PFSK-1 (cell line): ENCODE results near the gene LMOD1.

Source experiments
- FOXP2 ChIP-seq: optimal IDR thresholded peaks from 2 replicates; pipeline ENCODE3; 2011; ENCODE audit warnings: borderline replicate concordance, control low read depth, inconsistent platforms; ENCODE audit not compliant: insufficient read depth; ENCODE audit errors: extremely low read length, extremely low read depth
- POLR2AphosphoS5 ChIP-seq: IDR thresholded peaks from 2 replicates; pipeline ENCODE4 v1.6.1; 2012; ENCODE audit warnings: low read depth, mild to moderate bottlenecking, control low read depth, low read length, moderate library complexity
- SIN3A ChIP-seq: IDR thresholded peaks from 2 replicates; pipeline ENCODE4 v1.6.1; 2012; ENCODE audit warnings: mild to moderate bottlenecking, low read length, moderate library complexity, borderline replicate concordance; ENCODE audit not compliant: insufficient read depth
- TAF1 ChIP-seq: IDR thresholded peaks from 2 replicates; pipeline ENCODE4 v1.6.1; 2012; ENCODE audit warnings: low read length, control low read depth, borderline replicate concordance; ENCODE audit not compliant: insufficient read depth
- TF ChIP-seq, protein P1 (sequence below), 2 experiments: IDR thresholded peaks; 2 replicates each; pipeline versions ENCODE4 v1.6.1 to v1.8.0; 2011 to 2012; ENCODE audit warnings: low read depth in 2 of 2, low read length in 2 of 2, control low read depth in 1 of 2, inconsistent platforms in 1 of 2, mild to moderate bottlenecking in 1 of 2, moderate library complexity in 1 of 2; ENCODE audit not compliant: insufficient read depth in 1 of 2

The LMOD1 gene

DNA sequence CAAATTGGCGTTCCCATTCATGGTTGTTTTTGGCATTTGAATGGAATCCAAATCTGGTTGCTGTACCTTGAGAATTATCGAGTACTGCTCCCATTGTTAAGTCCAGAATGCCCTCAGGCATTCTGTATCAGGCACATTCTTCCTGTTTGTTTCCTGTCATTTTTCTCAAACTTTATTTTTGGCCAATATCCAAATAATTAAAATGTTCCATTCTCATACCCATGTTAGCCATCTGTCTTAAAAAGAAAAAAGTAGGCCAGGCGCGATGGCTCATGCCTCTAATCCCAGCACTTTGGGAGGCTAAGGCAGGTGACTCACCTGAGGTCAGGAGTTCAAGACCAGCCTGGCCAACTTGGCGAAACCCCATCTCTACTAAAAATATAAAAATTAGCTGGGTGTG is 86.9 kb downstream of the LMOD1 start:
- TF ChIP-seq SIN3A (no peak), FOXP2 (no peak), TAF1 (no peak), POLR2AphosphoS5 (no peak)
- TF ChIP-seq, protein P1, sequence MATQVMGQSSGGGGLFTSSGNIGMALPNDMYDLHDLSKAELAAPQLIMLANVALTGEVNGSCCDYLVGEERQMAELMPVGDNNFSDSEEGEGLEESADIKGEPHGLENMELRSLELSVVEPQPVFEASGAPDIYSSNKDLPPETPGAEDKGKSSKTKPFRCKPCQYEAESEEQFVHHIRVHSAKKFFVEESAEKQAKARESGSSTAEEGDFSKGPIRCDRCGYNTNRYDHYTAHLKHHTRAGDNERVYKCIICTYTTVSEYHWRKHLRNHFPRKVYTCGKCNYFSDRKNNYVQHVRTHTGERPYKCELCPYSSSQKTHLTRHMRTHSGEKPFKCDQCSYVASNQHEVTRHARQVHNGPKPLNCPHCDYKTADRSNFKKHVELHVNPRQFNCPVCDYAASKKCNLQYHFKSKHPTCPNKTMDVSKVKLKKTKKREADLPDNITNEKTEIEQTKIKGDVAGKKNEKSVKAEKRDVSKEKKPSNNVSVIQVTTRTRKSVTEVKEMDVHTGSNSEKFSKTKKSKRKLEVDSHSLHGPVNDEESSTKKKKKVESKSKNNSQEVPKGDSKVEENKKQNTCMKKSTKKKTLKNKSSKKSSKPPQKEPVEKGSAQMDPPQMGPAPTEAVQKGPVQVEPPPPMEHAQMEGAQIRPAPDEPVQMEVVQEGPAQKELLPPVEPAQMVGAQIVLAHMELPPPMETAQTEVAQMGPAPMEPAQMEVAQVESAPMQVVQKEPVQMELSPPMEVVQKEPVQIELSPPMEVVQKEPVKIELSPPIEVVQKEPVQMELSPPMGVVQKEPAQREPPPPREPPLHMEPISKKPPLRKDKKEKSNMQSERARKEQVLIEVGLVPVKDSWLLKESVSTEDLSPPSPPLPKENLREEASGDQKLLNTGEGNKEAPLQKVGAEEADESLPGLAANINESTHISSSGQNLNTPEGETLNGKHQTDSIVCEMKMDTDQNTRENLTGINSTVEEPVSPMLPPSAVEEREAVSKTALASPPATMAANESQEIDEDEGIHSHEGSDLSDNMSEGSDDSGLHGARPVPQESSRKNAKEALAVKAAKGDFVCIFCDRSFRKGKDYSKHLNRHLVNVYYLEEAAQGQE (IDR thresholded peaks at IDR 0.05; ENCODE audit: insufficient read depth in 1 of 2, low read depth in 2 of 2, low read length in 2 of 2) = no peak

DNA sequence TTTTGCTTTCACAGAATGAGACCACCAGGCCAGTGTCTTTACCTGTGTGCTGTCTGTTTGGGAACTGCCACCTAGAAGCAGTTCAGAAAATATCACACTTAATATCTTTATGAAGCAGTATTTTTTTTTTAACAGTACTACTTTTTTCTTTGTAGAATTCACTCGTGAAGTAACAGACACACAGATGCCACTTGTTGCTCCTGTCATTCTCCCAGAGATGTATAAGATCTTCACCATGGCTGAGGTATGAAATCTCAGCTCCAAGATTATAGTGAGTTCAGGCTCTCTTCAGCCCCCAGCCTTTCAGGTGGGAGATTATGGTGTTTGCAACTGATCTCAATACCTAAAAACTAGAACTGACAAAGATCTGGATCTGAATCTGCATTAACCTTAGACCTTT is 94.4 kb downstream of the LMOD1 start:
- TF ChIP-seq TAF1 = no peak
- no peak for TF ChIP-seq SIN3A
- no peak for TF ChIP-seq POLR2AphosphoS5
- TF ChIP-seq FOXP2 = no peak
- TF ChIP-seq, protein P1 (IDR thresholded peaks at IDR 0.05; ENCODE audit: insufficient read depth in 1 of 2, low read depth in 2 of 2, low read length in 2 of 2) = no peak

- TF ChIP-seq, protein P1 (IDR thresholded peaks at IDR 0.05; ENCODE audit: insufficient read depth in 1 of 2, low read depth in 2 of 2, low read length in 2 of 2) = no peak
- no peak for TF ChIP-seq FOXP2
- no peak for TF ChIP-seq POLR2AphosphoS5
- TF ChIP-seq TAF1 = no peak
- no peak for TF ChIP-seq SIN3A
Observed at GRCh38 chr1:201850053-201850397, 96.3 kb downstream of the LMOD1 start.

GRCh38 chr1:201849372-201850052 is 96.8 kb downstream of the LMOD1 start:
- TF ChIP-seq FOXP2 (no peak), POLR2AphosphoS5 (no peak), SIN3A (no peak), TAF1 (no peak)
- TF ChIP-seq, protein P1 (IDR thresholded peaks at IDR 0.05; ENCODE audit: insufficient read depth in 1 of 2, low read depth in 2 of 2, low read length in 2 of 2) = no peak

DNA sequence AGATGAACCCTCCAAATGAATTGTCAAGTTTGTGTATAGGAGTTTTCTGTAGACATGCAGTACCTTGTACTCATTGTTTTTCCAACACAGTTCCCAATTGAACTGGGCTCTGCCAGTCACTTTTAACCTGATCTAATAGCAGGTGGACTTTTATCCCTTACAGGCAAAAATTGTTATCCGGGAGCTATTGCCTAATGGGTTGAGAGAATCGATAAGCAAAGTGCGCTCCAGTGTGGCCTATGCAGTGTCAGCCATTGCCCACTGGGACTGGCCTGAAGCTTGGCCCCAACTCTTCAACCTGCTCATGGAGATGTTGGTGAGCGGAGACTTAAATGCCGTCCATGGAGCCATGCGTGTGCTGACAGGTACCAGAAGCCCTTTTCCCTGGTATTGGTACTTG is 98.1 kb downstream of the LMOD1 start:
- TF ChIP-seq TAF1 (no peak), SIN3A (no peak)
